Activated T-cell treated with anti-CD3 and anti-CD28 coated beads for 24 hours (primary cell): ENCODE data around the gene OTOGL.
"Not testable (repeated sequence)": the region's sequence is repeated elsewhere in the genome, so short reads cannot be mapped to it uniquely, and the experiment has no call there.

Experiments
- DNase-seq: peaks from one replicate; pipeline ENCODE4 v3.0.0-alpha.2; 2020; ENCODE audit warnings: low read depth

The OTOGL gene

DNA sequence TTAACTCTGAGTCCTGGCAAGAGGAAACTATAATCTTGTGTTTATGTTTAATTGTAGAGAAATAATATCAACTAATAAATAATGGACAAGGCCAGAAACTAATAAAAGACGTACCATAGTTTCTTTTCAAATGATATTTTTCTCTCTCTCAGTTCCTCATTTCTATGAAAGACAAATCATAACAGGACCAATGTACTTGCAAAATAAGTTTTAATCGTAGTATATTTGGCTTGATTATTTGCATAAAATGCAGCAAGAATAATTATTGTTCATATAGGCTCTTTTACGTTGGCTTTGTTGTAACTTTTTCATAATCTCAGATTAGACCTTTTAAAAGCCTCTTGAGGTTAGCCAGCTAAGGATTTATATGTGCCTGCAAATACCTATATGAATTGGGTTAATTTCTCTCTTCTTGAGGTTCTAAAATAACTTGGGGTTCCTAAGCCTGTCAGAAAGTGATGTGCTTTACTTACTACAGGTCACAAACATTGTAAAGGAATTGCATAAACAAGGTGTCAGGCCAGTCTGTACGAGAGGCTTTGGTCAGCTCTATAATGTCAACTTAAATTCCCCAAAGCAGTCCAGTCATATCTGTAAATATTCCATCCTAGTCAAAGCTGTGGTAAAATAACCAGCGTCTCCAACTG lies 191.9 kb downstream of the OTOGL start:
- no peak for DNase-seq

DNA sequence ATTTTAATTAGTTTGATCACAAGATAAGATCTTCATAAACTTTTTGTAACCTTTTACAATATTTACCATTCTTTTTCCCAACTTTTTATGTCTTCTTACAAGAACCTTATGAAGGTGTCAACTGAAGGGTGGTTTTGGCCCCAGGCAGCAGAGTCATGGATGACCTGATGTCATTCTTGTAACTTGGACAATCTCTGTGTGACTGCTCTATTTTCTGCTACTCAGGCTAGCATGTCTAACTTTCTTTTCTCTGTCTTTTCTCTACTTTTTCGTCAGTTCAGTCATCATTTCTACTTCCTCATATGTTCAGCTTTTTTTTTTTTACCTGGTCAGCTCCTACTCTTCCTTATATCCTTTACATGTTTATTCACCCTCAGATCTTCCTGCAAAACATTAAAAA lies 194.0 kb downstream of the OTOGL start:
- DNase-seq: no peak

DNA sequence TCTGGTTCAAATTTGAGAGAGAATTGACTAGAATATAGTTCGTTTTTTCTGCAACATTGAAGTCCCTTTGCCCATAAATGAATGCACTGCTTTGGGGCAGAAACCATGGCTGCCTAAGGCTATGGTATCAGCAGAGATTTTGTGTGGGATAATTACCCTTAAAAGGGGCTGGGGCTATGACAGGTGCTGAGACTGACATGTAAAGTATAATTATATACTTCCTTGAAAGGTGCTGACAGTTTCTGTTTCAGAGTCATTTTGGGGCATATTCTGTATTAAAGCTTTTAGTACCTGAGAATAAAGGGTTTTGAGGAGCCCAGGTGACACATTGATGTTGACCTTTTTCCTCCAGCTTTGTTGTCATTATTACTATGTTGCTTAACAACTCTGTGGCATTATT lies 194.4 kb downstream of the OTOGL start:
- DNase-seq: no peak

DNA sequence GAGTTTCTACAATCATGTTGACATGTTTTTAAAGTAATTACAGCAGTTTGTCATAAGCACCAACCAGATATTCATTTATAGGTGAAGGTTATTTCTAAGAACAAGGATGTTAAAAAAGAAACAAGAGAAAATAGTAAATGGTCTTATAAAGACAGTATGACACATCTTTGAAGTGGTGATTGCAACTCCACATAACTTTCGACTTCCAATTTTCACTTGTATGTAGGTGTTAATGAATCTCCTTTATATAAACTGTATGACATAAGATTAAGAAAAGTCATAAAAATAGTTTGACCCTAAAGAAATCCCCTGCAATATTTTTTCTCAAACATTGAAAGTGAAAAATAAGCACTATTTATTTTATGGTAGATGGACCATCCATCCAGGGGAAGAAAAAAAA lies 199.9 kb downstream of the OTOGL start:
- DNase-seq: no peak

DNA sequence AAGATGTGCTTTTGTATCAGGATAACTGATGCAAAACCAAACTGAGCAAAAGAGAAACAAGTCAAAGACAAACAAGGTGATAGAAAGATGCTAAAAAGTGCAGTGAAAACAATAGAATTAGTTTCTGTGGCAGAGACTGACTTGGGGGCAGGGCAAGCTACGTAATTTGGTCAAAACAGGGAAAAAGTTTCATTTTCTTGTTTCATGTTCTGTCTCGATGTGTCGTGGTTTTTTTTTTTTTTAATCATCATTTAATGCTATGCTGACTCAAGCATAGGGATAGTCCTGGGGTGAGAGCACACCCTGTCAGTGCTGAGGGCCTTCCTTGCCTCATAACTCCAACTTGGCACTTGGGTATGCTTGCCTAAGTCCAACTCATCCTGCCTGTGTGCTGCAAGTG lies 200.6 kb downstream of the OTOGL start:
- DNase-seq: no peak

DNA sequence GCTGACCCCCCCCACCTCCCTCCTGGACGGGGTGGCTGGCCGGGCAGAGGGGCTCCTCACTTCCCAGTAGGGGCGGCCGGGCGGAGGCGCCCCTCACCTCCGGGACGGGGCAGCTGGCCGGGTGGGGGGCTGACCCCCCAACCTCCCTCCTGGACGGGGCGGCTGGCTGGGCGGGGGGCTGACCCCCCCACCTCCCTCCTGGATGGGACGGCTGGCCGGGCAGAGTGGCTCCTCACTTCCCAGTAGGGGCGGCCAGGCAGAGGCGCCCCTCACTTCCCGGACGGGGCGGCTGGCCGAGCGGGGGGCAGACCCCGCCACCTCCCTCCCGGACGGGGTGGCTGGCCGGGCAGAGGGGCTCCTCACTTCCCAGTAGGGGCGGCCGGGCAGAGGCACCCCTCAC lies 208.1 kb downstream of the OTOGL start:
- not testable (repeated sequence) for DNase-seq

DNA sequence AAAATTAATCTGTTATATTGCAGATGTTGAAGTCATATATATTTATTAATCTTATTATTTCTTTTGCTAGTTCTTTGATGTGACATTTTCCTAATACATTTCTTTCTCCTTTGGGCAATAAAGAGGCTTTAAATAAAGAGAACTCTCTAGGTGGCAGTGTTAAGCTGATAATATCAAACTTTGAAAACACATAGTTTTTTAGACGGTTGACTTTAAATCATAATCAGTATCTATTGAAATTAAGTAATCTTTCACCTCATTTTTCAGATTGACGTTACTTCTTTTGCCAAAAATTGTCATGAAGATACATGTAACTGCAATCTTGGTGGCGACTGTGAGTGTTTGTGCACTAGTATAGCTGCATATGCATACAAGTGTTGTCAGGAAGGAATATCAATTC lies 213.9 kb downstream of the OTOGL start:
- DNase-seq: no peak

DNA sequence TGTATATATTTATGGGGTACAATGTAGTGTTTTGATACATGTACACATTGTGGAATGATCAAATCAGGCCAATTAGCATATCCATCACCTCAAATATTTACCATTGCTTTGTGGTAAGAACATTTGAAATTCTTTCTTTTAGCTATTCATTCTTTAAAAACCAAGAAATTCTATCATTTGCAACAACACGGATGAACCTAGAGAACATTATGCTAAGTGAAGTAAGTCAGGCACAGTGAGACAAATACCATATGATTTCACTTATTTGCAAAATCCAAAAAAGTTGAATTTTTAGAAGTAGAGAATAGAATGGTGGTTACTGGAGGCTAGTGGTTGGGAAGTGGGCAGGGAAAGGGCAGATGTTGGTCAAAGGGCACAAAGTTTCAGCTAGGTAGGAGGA lies 215.4 kb downstream of the OTOGL start:
- no peak for DNase-seq

DNA sequence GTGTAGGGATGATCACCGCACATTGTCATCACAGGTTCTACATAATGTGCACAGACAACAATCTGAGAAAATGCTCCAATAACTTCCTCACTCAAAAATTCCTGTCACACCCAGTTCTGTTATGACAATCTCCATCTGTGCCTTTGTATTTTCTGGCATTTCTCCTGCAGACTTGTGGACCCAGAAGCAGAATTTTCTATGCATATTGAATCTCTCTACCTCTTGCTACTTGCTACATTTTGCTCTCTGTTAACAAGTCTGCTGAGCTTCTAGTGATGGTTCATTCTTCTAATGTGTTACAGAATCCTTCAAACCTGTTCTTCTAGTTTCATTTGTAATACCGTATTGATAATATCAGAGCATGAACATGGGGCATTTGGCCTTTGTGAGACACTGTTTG lies 216.9 kb downstream of the OTOGL start:
- no peak for DNase-seq

DNA sequence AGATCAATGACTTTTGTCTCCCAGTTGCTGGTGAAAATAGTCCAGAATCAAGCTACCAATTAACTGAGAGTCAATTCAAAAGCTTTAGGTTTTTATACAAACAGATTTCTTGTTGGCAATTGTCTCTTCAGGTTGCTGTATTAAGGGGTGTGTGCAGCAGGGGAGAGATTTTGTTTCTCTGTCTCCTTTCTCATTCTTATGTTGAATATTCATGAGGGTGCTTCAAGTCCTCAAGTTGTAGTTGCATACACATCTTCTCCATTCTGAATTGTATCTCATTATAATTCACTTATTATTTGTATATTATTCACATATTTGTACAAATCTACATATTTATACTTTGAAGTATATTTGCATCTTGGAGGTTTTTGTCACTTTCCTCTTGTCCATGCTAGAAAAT lies 218.0 kb downstream of the OTOGL start:
- DNase-seq: no peak

DNA sequence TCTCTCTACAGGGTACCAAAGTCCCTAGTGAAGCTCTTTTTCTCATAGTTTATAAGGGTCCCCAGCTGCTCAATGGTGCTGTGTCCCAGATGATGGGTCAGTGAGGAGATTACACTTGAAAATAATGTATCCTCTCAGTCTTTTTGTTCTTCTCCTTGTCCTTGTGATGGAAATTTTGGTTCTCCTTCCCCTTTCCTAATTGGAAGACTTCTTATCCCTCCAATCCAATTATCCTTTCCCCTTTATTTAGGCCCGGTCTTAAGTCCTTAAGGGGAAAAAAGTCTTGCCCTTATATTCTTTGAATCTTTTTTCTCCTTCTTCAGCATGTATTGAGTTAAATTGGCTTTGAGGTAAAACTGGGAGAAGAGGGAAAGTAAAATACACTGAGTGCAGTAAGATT lies 218.6 kb downstream of the OTOGL start:
- no peak for DNase-seq

DNA sequence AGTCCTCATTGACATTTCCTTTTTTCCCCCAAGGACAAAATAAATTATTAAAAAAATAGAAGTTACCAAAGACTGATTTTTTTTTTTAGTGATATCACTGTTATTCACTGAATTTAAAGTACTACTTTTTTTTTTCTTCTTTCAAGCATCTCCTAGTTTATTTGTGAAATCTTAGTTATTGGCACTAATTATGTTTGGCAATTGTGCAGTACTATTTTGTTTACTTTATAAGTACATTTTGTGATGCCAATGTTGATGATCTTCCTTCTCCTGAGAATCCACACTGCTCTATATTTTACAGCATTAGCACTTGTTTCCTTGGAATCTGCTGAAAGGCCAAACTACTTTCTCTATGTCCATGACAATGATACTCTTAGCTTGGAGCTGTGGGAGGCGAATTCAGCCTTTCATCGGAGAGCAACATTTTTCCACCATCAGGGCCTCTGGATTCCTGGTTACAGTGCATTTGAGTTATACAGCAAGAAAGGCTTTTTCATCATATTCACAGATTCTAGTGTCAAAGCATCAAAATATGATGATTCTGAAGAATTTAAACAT lies 220.9 kb downstream of the OTOGL start:
- DNase-seq: no peak

DNA sequence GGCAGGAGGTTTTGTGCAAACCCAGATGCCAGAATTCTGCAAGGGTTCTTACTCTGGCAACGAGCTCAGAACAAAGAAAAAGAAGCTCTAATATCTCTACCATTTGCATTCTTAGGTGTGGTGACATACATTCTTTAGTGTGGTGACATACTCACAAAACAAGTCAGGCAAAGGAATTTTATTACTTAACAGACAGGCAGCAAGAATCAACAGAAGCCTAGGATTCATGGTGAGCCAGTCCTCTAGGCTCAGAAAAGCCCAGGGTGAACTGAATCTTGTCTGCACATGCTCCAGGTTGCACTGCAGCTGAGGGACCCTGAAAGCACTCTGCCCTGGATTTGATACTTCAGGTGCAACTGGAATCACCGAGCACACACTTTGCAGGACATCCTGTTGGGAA lies 222.3 kb downstream of the OTOGL start:
- DNase-seq: no peak

DNA sequence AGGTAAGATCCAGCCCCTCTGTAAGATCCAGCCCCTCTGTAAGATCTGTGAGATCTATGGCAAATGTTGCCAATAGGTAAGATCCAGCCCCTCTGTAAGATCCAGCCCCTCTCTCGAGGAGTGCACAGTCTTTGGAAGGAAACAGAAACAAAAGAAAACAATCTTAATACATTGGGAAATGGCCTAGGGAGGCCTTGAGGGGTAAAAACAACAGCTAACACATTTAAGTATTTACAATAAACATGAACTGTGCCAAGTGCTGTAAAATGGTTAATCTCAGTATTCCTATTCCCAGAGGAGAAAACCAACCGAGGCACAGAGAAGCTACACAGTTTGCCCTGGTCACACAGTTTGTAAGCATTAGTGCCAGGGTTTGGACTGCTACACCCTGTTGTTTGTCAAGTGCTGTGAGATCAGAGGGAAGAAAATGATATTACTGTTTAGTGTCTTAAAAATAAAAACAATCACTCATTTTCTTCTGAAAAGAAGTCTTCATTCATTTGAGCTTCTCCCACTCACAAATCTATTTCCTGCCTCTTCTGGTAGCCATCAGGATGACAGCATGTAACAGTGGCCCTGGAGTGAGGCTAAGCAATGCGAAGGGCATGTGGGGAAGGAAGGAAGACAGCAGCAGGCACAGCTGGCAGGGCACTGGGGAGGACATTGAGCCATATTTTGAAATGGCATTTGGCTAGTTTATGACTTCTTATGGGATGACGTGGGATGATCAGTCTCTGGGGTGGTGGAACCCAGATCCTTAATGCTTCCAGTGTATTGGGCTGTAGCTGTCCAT lies 226.0 kb downstream of the OTOGL start:
- no peak for DNase-seq

DNA sequence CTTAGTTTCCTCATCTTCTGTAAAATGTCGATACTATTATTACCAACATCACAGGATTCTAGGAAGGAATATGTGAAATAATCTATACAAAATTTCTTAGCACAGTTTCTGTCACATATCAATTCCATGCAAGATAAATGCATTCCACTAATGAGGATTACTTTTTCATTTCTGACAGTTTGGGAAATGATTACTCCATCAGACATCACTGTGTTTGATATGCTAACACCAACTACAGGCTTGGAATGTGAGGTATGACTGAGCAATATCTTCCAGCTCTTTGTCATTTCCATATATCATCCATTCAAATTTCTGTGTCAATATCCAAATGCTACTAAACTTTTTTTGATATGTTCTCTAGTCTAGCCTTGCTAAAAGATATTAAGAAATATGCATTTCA lies 233.5 kb downstream of the OTOGL start:
- DNase-seq: no peak

DNA sequence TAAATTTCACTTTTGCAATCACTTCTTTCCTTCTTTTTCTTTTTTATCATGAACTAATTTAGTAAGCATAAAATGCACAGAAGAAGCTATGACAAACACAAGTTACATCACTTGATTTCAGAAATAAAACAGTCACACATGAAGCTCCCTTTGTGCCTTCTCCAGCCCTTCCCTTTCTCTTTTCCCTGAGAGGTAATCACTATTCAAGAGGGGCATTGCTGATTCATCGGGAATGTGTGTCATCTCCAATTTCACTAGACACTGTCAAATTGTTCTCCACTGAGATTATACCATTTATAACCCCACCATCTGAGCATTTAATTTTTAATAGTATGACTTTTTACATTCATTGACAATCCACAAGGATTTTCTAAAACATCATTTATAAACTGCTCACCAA lies 253.1 kb downstream of the OTOGL start:
- no peak for DNase-seq

DNA sequence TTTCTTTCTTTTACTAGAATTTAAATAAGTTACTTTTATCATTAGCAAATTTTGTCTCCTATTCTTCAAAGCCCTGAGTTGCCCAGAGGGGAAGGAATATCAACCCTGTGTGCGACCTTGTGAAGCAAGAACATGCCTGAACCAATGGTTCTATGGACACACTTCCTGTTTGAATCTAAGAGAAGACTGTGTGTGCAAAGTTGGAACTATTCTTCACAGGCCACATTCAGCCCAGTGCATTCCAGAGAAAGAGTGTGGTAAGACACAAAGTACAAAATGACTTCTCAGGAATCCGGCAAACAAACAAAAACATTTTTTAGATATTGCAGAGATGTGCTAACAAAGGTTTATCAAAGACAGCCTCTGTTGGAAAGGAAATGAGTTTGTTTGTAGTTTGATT lies 253.9 kb downstream of the OTOGL start:
- DNase-seq: no peak

DNA sequence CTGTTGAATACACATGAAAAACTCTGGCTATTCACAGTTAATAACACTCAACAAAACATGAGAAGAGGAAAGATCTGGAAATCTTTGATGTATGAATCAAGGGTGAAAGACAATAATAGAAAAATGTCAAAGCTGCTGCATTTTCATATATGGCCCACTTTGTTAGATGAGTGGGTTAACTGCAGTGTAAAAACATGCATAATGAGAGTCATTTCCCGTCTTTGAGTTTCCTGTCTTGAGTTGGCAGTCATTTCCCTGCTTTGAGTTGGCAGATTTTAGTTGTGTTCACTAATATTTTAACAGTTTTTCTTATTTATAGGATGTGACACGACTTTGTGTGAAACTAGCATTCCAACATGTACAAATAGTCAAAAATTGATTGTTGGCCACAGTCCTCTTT lies 256.8 kb downstream of the OTOGL start:
- DNase-seq: no peak

DNA sequence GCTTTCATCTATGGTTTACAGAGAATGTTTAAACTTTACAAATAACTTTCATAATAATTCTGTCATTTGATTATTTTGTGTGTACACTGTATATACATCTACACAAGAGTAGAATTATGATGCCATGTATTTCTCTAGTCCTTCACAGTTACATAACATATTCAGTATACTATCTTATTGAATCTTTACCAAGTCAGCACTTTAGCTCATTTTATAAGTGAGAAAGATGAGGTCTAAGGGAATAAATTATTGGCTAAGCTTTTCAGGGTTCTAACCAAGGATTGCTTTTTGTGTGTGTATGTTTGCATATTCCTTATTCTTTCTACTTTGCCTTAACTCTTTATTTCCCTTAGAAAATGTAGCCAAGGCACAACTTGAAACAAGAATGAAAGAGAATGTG lies 260.4 kb downstream of the OTOGL start:
- no peak for DNase-seq

DNA sequence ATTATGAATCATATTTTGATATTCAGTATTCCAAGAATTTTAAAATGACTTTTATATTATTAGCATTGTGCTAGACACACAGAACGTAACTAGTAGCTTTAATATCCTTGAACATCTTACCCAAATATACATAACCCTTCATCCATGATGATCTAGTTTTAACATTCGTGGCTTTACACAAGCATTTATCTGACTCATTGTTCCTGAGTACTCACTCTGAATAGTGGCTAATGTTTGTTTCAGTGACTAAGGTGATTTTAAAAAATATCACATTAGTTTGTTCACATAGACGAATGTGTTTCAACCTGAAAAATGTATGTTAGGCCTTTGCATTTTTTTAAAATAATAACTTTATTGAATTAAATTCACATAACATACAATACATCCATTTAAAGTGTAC lies 264.7 kb downstream of the OTOGL start:
- no peak for DNase-seq

DNA sequence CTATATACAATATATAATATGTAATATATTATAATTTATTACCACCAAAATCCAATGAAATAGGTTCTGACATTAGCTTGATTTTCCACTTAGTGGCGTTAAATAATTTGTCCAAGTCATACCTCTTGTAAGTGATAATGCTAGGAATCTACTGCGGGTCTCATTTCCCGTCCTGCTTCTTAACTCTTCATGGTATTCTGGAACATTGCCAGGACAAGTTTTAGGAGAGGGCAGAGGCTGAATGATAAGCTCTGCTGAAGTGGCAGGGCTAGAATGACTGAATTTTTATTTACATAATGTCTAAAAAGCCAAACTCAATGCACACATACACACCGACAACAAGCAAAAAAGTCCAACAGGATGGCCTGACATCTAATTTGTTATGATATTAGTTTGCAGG lies 274.3 kb downstream of the OTOGL start:
- no peak for DNase-seq

DNA sequence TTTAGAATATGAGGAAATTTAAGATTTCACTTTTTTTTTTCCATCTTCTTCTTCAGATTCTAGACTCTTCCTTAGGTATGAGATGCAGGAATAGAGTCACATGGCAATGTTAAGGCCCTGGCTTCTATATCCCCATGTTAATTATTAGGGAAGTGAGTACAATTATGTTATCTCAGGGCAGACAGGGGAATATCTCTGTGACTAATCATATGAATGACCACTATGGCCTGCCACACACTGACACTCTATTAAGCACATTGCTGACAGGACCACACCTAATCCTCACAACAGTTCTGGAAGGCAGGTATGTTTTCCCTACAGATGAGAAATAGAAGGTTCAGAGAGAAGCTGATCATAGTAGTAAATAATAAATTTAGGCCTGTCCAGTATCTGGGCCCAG lies 275.3 kb downstream of the OTOGL start:
- no peak for DNase-seq

DNA sequence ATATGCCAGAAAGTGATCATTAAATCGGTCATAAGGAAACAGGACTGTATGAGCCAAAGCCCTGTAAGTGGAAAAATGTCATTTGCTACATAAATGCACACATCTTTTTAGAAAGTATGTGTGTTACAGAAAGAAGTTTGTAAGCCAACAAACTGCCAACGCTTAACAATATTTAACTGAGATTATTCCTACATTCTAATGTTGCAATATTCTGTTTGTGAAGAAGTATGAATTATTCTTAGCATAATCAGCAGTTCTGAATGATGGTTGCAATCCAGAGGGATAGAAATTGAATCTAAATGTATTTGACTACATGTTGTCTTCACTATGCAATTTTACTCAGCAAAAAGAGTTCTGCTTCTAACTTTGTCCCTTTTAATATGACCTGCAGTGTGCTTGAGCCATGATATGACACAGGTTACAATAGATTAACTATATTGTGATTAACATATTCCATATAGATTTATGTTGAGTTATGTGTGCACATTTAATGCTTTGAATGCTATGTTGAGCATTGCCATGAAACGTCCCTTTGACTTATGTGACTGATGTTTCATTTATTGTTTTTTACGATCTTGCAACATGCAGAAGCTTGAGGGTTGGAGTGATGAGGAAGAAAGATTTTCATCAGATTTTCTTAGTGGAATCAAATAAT lies 277.9 kb downstream of the OTOGL start:
- no peak for DNase-seq
